Germinal center (tissue), 1 donor: Measurements from ENCODE around the gene OSBPL6.
A peak's percentile ranks its signal among the peaks of the same experiment; 100 is the strongest.

ENCODE experiments used
- DNase-seq: peaks from one replicate; pipeline ENCODE4 v3.0.0; 2012; ENCODE audit warnings: mixed read lengths, low spot score

The OSBPL6 gene

GRCh38 chr2:178271629-178272333 lies 77.5 kb downstream of the OSBPL6 start:
- DNase-seq: no peak

GRCh38 chr2:178273787-178274360 lies 79.6 kb downstream of the OSBPL6 start:
- DNase-seq: no peak

GRCh38 chr2:178275600-178275999 lies 81.3 kb downstream of the OSBPL6 start:
- no peak for DNase-seq

- no peak for DNase-seq
These were observed 83.5 kb downstream of the OSBPL6 start for GRCh38 chr2:178277741-178278197.

GRCh38 chr2:178279142-178279541 lies 84.8 kb downstream of the OSBPL6 start:
- no peak for DNase-seq

GRCh38 chr2:178279636-178280035 lies 85.3 kb downstream of the OSBPL6 start:
- DNase-seq: no peak

- peak; percentile 45 for DNase-seq
These were observed 86.0 kb downstream of the OSBPL6 start for GRCh38 chr2:178280244-178280852.

- DNase-seq: no peak
These were observed 87.9 kb downstream of the OSBPL6 start for GRCh38 chr2:178282075-178282815.

- no peak for DNase-seq
These were observed 89.1 kb downstream of the OSBPL6 start for GRCh38 chr2:178283341-178283918.

- no peak for DNase-seq
These were observed 90.4 kb downstream of the OSBPL6 start for GRCh38 chr2:178284613-178285286.

GRCh38 chr2:178285287-178285615 lies 90.9 kb downstream of the OSBPL6 start:
- no peak for DNase-seq

- no peak for DNase-seq
These were observed 92.3 kb downstream of the OSBPL6 start for GRCh38 chr2:178286636-178287035.

- no peak for DNase-seq
These were observed 93.5 kb downstream of the OSBPL6 start for GRCh38 chr2:178287652-178288344.

GRCh38 chr2:178291703-178292102 lies 97.4 kb downstream of the OSBPL6 start:
- no peak for DNase-seq

GRCh38 chr2:178292586-178292985 lies 98.3 kb downstream of the OSBPL6 start:
- DNase-seq: no peak

- DNase-seq: no peak
These were observed 100.8 kb downstream of the OSBPL6 start for GRCh38 chr2:178295115-178295514.

- DNase-seq: no peak
These were observed 101.6 kb downstream of the OSBPL6 start for GRCh38 chr2:178295906-178296305.

GRCh38 chr2:178296394-178297090 lies 102.2 kb downstream of the OSBPL6 start:
- no peak for DNase-seq

GRCh38 chr2:178297091-178297411 lies 102.7 kb downstream of the OSBPL6 start:
- DNase-seq: no peak

GRCh38 chr2:178298785-178299212 lies 104.5 kb downstream of the OSBPL6 start:
- DNase-seq: no peak
